Gastroesophageal sphincter (tissue), 3 donors: ENCODE data around the gene CTSZ.

Experiments
- CTCF ChIP-seq, 4 experiments: fragments of 200-600 bp in 2 of 4; fragments of 450-650 bp in 2 of 4; sonication (generic) in 1 of 4; IDR thresholded peaks; one replicate each; pipeline ENCODE4 v1.5.1; 2017 to 2019; ENCODE audit warnings: antibody characterized with exemption in 4 of 4, mild to moderate bottlenecking in 2 of 4, moderate library complexity in 2 of 4
- POLR2A ChIP-seq, 2 donors: fragments of 450-650 bp; IDR thresholded peaks; one replicate each; pipeline ENCODE4 v1.6.1; 2017; ENCODE audit warnings: antibody characterized with exemption in 2 of 2, mild to moderate bottlenecking in 2 of 2, moderate library complexity in 1 of 2

DNA sequence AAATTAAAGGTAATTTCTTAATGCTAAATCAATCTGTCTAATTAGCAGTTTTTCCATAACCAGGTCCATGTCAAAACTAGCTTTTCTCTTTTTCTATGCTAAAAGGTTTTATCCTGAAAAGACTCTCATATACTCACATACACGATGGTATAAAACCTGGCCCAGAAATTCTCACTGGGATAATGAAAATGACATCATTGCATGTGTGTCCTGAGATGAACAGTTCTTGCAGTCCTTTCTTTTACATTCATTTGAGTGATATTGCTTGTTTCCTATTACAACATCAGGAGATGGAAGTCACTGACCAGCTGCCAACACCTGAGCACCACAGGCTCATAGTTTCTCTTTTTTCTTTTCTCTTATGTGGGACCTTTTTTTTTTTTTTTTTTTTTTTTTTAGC, 43.4 kb upstream of the CTSZ start:
- TF ChIP-seq POLR2A (IDR thresholded peaks at IDR 0.05), result no peak
- no peak for TF ChIP-seq CTCF (IDR thresholded peaks at IDR 0.05)
